GM12878 (cell line): ENCODE measurements around the gene SIAH2. TPM values are rescaled to one million over a fixed set of nuclear protein-coding genes. Genes with fewer than 3 reads are reported as not detected.

Experiments
- ATAC-seq: fragments of 200-7000 bp; cut with Tn5 transposase; 3 replicates; pipeline ENCODE4 v1.9.1; 2020; ENCODE audit warnings: mild to moderate bottlenecking, moderate library complexity
- BruUV-seq: library from RNA; stranded (reverse); fragments of 400-500 nt; replicated peaks from 2 replicates; lab custom pipeline; 2021; lab: Mats Ljungman, UMichigan
- CTCF ChIA-PET: fragments of 300-600 bp; sonication (Branson Sonifier 250); formaldehyde crosslinking; extraction: SDS; loops from one replicate; lab custom pipeline; 2021; ENCODE audit warnings: inconsistent platforms; lab: Yijun Ruan, JAX
- POLR2A ChIA-PET: fragments of 350-600 bp; formaldehyde crosslinking; extraction: SDS; loops from one replicate; lab custom pipeline; 2021; ENCODE audit warnings: inconsistent platforms; lab: Charles Lee
- RAD21 ChIA-PET: fragments of 300-600 bp; sonication (Branson Sonifier 250); formaldehyde crosslinking; loops from one replicate; lab custom pipeline; 2023; ENCODE audit warnings: antibody characterized with exemption; ENCODE audit not compliant: unreplicated experiment; lab: Charles Lee
- SMC1A ChIA-PET: fragments of 300-600 bp; sonication (Branson Sonifier 250); formaldehyde crosslinking; loops from one replicate; lab custom pipeline; 2023; ENCODE audit not compliant: unreplicated experiment, uncharacterized antibody; lab: Charles Lee
- DNase-seq: peaks from one replicate; pipeline ENCODE4 v3.0.0-alpha.2; 2011; ENCODE audit warnings: low read depth, low spot score
- FAIRE-seq: peaks from 3 replicates; lab custom pipeline; 2011; peaks lifted over from hg19 to GRCh38; lab: Jason Lieb, UNC
- H2AFZ ChIP-seq: 2 replicates; pipeline ENCODE4 v1.6.0; 2011; ENCODE audit warnings: low read depth, low read length, control low read depth; ENCODE audit not compliant: control insufficient read depth
- H3K27ac ChIP-seq: 2 replicates; pipeline ENCODE4 v1.5.1; 2011; ENCODE audit warnings: control low read depth; ENCODE audit not compliant: control insufficient read depth, insufficient read depth
- H3K27me3 ChIP-seq, 2 experiments: replicated peaks in 1 of 2; 2 replicates each; pipeline versions ENCODE4 v1.6.0 to v1.6.1; 2011; ENCODE audit warnings: low read length in 1 of 2; ENCODE audit not compliant: control insufficient read depth in 2 of 2, insufficient read depth in 2 of 2
- H3K36me3 ChIP-seq, 2 experiments: 2 replicates each; pipeline ENCODE4 v1.5.1; 2011; ENCODE audit warnings: low read length in 1 of 2; ENCODE audit not compliant: control insufficient read depth in 2 of 2, insufficient read depth in 2 of 2
- H3K4me1 ChIP-seq: 2 replicates; pipeline ENCODE4 v1.6.1; 2011; ENCODE audit warnings: mild to moderate bottlenecking, low read length, moderate library complexity, mixed read lengths; ENCODE audit not compliant: control insufficient read depth, insufficient read depth
- H3K4me2 ChIP-seq: 2 replicates; pipeline ENCODE4 v1.6.0; 2011; ENCODE audit warnings: control low read depth; ENCODE audit not compliant: control insufficient read depth, insufficient read depth
- H3K4me3 ChIP-seq: fragments of 200-600 bp; sonication (generic); 2 replicates; pipeline ENCODE4 v1.5.1; 2016
- H3K79me2 ChIP-seq: 2 replicates; pipeline ENCODE4 v1.6.0; 2011; ENCODE audit warnings: low read length; ENCODE audit not compliant: control insufficient read depth, insufficient read depth
- H3K9ac ChIP-seq: 2 replicates; pipeline ENCODE4 v1.8.0; 2011; ENCODE audit warnings: low read length, control low read depth, mixed read lengths; ENCODE audit not compliant: control insufficient read depth, insufficient read depth
- H3K9me3 ChIP-seq: replicated peaks from 3 replicates; pipeline ENCODE4 v1.5.1; 2011; ENCODE audit warnings: mild to moderate bottlenecking, low read length; ENCODE audit not compliant: control insufficient read depth, insufficient read depth
- H4K20me1 ChIP-seq: 2 replicates; pipeline ENCODE4 v1.6.0; 2011; ENCODE audit not compliant: control insufficient read depth, insufficient read depth
- ATF3 ChIP-seq: IDR thresholded peaks from 2 replicates; pipeline ENCODE4 v1.6.1; 2011; ENCODE audit warnings: low read depth, mild to moderate bottlenecking, low read length, moderate library complexity, borderline replicate concordance; ENCODE audit errors: extremely low read depth
- BCL3 ChIP-seq: IDR thresholded peaks from 2 replicates; pipeline ENCODE4 v1.6.1; 2011; ENCODE audit warnings: borderline replicate concordance, low read depth, mild to moderate bottlenecking, moderate library complexity, low read length; ENCODE audit not compliant: insufficient read depth, poor library complexity, severe bottlenecking
- CEBPB ChIP-seq, 2 experiments: fragments of 150-350 bp in 1 of 2; IDR thresholded peaks; 2 replicates each; pipeline ENCODE4 v1.6.1; 2012 to 2014; ENCODE audit warnings: low read depth in 2 of 2, low read length in 2 of 2, borderline replicate concordance in 1 of 2, inconsistent platforms in 1 of 2
- PAX5 ChIP-seq: IDR thresholded peaks from 2 replicates; pipeline ENCODE4 v1.6.1; 2011; ENCODE audit warnings: low read depth, low read length, borderline replicate concordance
- RCOR1 ChIP-seq: conservative IDR thresholded peaks from 2 replicates; pipeline ENCODE4 v1.6.1; 2012; ENCODE audit warnings: low read depth, low read length, improper control_type of control experiment
- RFX5 ChIP-seq: IDR thresholded peaks from 2 replicates; pipeline ENCODE4 v1.6.1; 2011; ENCODE audit warnings: low read depth, low read length, improper control_type of control experiment
- SMAD5 ChIP-seq: IDR thresholded peaks from 2 replicates; pipeline ENCODE4 v1.6.1; 2016; ENCODE audit warnings: antibody characterized with exemption, low read depth
- YY1 ChIP-seq: IDR thresholded peaks from 2 replicates; pipeline ENCODE4 v1.6.1; 2011; ENCODE audit warnings: low read depth, mild to moderate bottlenecking, low read length
- ZNF274 ChIP-seq: IDR thresholded peaks from one replicate; pipeline ENCODE4 v1.8.0; 2011; ENCODE audit not compliant: insufficient read length, insufficient read depth
- WGBS: methylation state at CpG from one replicate; pipeline ENCODE4 v1.1.6; 2016; ENCODE audit warnings: low lambda C conversion rate; ENCODE audit not compliant: insufficient replicate concordance, insufficient coverage; ENCODE audit errors: missing lambda C conversion rate; 5-methylcytosine and 5-hydroxymethylcytosine counted together
- in situ Hi-C: fragments of 300-500 bp; cut with MboI; formaldehyde crosslinking; loops from 9 replicates; pipeline ENCODE4 v1.14.3; 2018; ENCODE audit warnings: mixed read lengths
- intact Hi-C: fragments of 100-400 bp; cut with micrococcal nuclease; formaldehyde crosslinking; loops from one replicate; pipeline ENCODE4 v1.14.2; 2022; ENCODE audit not compliant: unreplicated experiment
- polyA plus RNA-seq, 11 experiments: library from polyadenylated mRNA; depleted of rRNA in 4 of 11; unstranded in 6 of 11; stranded (reverse) in 5 of 11; fragments of >200 nt; fragmentation: Nextera tagmentation in 4 of 11; fragmentation: Illumina TruSeq in 1 of 11; extraction: Ambion mirVana in 4 of 11; extraction: Trizol in 1 of 11; gene quantifications; 1 replicate in 1 of 11; 2 replicates in 10 of 11; pipeline versions ENCODE4 v1.2.1 to v1.2.3, GENCODE V29; 2011 to 2016; ENCODE audit warnings: inconsistent platforms in 2 of 11, missing spikeins in 2 of 11, low read depth in 1 of 11
- total RNA-seq, 4 experiments: library from RNA; depleted of rRNA in 3 of 4; stranded (reverse); fragments of >200 nt in 3 of 4; fragmentation: Illumina TruSeq in 1 of 4; extraction: Trizol in 1 of 4; gene quantifications; 2 replicates each; pipeline versions ENCODE4 v1.2.1 to v1.2.3, GENCODE V29; 2013 to 2021

Gene SIAH2
- total and polyA plus RNA-seq, 10 of the 15 experiments (the other 5 are each of a cell fraction or from before 2014, with no cell fraction given) = 3.3 to 51.5 (median 29.7) TPM

- TF ChIP-seq BCL3 = no peak
- no peak for TF ChIP-seq CEBPB (IDR thresholded peaks at IDR 0.05; ENCODE audit: borderline replicate concordance in 1 of 2, low read depth in 2 of 2, low read length in 2 of 2)
- TF ChIP-seq RCOR1 = no peak
- TF ChIP-seq RFX5 = no peak
- no peak for TF ChIP-seq ZNF274
Observed at GRCh38 chr3:150729682-150730360, 33.1 kb downstream of the SIAH2 start (continued).

- BruUV-seq = no TSS peak
- Histone ChIP-seq H3K27ac (no peak overlapping the region), H3K4me2 (no peak overlapping the region), H3K9ac (no peak overlapping the region), H3K79me2 (no peaks in the 10 kb centered on the region), H3K27me3 (no peaks in the 10 kb centered on the region), H3K4me1 (no peaks in the 10 kb centered on the region), H3K4me3 (no peak overlapping the region), H3K9me3 (no peaks in the 10 kb centered on the region), H2AFZ (no peak overlapping the region), H4K20me1 (no peaks in the 10 kb centered on the region), H3K36me3 (no peaks in the 10 kb centered on the region)
- ChIA-PET POLR2A (interaction anchor here (0.8 to 1.2 kb wide), 3 partner anchors 9 to 57 kb away, joined by 3 to 4 read pairs (median 3); no protein-coding TSS in a partner anchor), RAD21 (interaction anchor here (2.6 kb wide), 1 partner anchor 35 kb away, joined by 8 read pairs; the partner anchor contains the start of gene SIAH2), SMC1A (interaction anchor here (1.5 to 4.0 kb wide), 3 partner anchors 10 to 136 kb away, joined by 3 to 13 read pairs (median 5); no protein-coding TSS in a partner anchor), CTCF (interaction anchor here (0.6 to 2.2 kb wide), 5 partner anchors 10 to 456 kb away, joined by 3 to 9 read pairs (median 3); no protein-coding TSS in a partner anchor)
- in situ Hi-C loops (loop anchor here (10.0 kb wide), 1 partner anchor 417 kb away; no protein-coding TSS in a partner anchor), intact Hi-C loops (no loop called here)
- no peak for TF ChIP-seq SMAD5
- no peak for TF ChIP-seq PAX5
- no peak for TF ChIP-seq ATF3
- TF ChIP-seq RCOR1 = no peak
- TF ChIP-seq YY1 = no peak
- FAIRE-seq = no peak
- 84% methylated on average over 18 of the region's 19 CpGs for WGBS
- DNase-seq = no peak
- no peak for ATAC-seq
Observed at GRCh38 chr3:150727653-150728502, 35.1 kb downstream of the SIAH2 start.
